ENCODE measurements around the gene RDH12.

DNA sequence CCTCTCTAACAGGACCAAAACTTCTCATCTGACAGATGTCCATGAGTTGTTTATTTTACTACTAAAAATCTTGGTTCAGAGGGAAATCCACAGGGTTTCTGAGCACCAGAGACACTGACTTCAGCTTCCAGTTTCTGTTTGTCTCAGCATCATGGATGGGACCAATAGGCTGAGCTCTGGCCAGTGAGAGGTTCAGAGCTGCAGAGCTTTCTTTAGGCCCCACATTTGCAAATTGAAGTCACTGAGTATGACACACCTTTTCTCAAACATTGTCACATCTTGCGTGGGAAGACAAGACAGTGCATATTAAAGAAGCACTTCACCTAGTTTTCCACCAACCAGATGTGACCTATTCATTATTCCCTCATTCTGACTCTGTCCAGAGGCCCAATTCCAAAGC is 45.2 kb downstream of the RDH12 start:
- TF ChIP-seq, protein P1, sequence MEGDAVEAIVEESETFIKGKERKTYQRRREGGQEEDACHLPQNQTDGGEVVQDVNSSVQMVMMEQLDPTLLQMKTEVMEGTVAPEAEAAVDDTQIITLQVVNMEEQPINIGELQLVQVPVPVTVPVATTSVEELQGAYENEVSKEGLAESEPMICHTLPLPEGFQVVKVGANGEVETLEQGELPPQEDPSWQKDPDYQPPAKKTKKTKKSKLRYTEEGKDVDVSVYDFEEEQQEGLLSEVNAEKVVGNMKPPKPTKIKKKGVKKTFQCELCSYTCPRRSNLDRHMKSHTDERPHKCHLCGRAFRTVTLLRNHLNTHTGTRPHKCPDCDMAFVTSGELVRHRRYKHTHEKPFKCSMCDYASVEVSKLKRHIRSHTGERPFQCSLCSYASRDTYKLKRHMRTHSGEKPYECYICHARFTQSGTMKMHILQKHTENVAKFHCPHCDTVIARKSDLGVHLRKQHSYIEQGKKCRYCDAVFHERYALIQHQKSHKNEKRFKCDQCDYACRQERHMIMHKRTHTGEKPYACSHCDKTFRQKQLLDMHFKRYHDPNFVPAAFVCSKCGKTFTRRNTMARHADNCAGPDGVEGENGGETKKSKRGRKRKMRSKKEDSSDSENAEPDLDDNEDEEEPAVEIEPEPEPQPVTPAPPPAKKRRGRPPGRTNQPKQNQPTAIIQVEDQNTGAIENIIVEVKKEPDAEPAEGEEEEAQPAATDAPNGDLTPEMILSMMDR (IDR thresholded peaks at IDR 0.05), result no peak
- TF ChIP-seq EZH2 (IDR thresholded peaks at IDR 0.05) (no peak), EZH2phosphoT487 (IDR thresholded peaks at IDR 0.05) (no peak)

Data from neural progenitor cell (in vitro differentiated cells).